H7 (cell line): Measurements from ENCODE around the gene FASTKD1. TPM values are rescaled to one million over a fixed set of nuclear protein-coding genes. Genes with fewer than 3 reads are reported as not detected.
A peak's percentile ranks its signal among the peaks of the same experiment; 100 is the strongest.
"Not testable (repeated sequence)": the region's sequence is repeated elsewhere in the genome, so short reads cannot be mapped to it uniquely, and the experiment has no call there.

Source experiments
- DNase-seq: peaks from one replicate; pipeline ENCODE4 v3.0.0; 2012
- H3K27me3 ChIP-seq: 2 replicates; pipeline ENCODE4 v1.6.0; 2011; ENCODE audit warnings: mild to moderate bottlenecking, low read length; ENCODE audit not compliant: control insufficient read depth, insufficient read depth
- H3K36me3 ChIP-seq: replicated peaks from 2 replicates; pipeline ENCODE4 v1.5.1; 2011; ENCODE audit warnings: low read length; ENCODE audit not compliant: control insufficient read depth, insufficient read depth
- H3K4me3 ChIP-seq: 2 replicates; pipeline ENCODE4 v1.5.1; 2011; ENCODE audit warnings: low read depth, mild to moderate bottlenecking, control low read depth, low read length, moderate library complexity; ENCODE audit not compliant: insufficient read depth
- total RNA-seq: library from RNA; depleted of rRNA; stranded (reverse); fragments of >200 nt; shearing (Covaris generic); gene quantifications from 2 replicates; pipeline ENCODE4 v1.2.3, GENCODE V29; 2014

Gene FASTKD1
- total RNA-seq, 1 experiment from 2014 or later: 42.1 TPM

DNA sequence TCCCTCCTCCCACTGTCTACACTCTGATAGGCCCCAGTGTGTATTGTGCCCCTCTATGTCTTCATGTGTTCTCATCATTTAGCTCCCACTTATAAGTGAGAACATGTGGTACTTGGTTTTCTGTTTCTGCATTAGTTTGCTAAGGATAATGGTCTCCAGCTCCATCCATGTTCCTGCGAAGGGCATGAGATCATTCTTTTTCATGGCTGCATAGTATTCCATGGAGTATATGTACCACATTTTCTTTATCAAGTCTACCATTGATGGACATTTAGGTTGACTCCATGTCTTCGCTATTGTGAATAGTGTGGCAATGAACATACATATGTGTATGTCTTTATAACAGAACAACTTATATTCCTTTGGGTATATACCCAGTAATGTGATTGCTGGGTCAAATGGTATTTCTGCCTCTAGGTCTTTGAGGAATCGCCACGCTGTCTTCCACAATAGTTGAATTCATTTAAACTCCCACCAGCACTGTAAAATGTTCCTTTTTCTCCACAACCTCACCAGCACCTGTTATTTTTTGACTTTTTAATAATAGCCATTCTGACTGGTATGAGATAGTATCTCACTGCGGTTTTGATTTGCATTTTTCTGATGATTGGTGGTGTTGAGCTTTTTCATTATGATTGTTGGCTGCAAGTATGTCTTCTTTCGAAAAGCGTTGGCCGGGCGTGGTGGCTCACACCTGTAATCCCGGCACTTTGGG, 9.0 kb upstream of the FASTKD1 start:
- not testable (repeated sequence) for H3K36me3 ChIP-seq, DNase-seq, H3K4me3 ChIP-seq, H3K27me3 ChIP-seq

DNA sequence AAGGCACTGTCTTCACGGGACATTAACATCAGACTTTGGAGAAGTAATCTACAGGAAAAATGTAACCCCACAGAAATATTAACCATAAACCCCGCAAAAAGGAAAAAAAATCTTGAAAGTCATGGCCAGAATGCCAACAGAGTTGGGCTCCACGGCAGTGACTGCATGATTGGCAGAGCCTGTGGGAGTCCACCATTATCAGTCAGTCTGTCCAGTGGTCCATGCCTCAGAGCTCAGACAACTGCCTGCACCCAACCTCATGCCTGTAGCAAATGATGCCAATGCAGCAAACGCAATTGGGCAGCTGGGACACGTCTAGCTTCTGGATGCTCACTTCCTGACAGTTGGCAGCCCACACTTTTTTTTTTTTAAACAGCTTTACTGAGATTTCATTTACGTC, 5.4 kb upstream of the FASTKD1 start:
- no peak overlapping the region for H3K4me3 ChIP-seq
- no peak for DNase-seq
- H3K36me3 ChIP-seq: no peaks in the 10 kb centered on the region
- H3K27me3 ChIP-seq: no peaks in the 10 kb centered on the region

DNA sequence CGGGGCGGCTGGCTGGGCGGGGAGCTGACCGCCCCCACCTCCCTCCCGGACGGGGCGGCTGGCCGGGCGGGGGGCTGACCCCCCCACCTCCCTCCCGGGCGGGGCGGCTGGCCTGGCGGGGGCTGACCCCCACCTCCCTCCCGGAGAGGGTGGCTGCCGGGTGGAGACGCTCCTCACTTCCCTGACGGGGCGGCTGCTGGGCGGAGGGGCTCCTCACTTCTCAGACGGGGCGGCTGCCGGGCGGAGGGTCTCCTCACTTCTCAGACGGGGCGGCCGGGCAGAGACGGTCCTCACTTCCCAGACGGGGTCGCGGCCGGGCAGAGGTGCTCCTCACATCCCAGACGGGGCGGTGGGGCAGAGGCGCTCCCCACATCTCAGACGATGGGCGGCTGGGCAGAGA, 1.6 kb upstream of the FASTKD1 start:
- H3K36me3 ChIP-seq, H3K27me3 ChIP-seq, H3K4me3 ChIP-seq, DNase-seq: not testable (repeated sequence)

DNA sequence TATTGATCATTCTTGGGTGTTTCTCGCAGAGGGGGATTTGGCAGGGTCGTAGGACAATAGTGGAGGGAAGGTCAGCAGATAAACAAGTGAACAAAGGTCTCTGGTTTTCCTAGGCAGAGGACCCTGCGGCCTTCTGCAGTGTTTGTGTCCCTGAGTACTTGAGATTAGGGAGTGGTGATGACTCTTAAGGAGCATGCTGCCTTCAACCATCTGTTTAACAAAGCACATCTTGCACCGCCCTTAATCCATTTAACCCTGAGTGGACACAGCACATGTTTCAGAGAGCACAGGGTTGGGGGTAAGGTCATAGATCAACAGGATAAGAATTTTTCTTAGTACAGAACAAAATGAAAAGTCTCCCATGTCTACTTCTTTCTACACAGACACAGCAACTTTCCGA, 874 bp upstream of the FASTKD1 start:
- not testable (repeated sequence) for H3K4me3 ChIP-seq, H3K27me3 ChIP-seq, DNase-seq, H3K36me3 ChIP-seq

DNA sequence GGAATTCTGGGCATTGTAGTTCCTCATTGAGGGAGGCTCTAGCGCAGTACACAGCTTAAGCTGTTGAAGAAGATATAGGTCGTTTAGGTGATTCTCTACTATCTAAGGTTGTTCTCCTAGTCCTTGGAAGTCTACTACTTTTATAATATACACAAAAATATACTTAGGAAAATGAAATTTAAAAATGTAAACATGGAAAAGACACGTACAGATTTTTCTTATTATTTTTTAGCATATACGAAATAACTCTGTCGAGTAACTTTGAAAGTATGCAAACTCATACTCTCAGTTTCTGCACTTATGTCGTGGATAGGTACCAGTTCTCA, 272 bp upstream of the FASTKD1 start:
- no peaks in the 10 kb centered on the region for H3K36me3 ChIP-seq
- H3K4me3 ChIP-seq: no peak overlapping the region
- H3K27me3 ChIP-seq: no peaks in the 10 kb centered on the region
- no peak for DNase-seq

DNA sequence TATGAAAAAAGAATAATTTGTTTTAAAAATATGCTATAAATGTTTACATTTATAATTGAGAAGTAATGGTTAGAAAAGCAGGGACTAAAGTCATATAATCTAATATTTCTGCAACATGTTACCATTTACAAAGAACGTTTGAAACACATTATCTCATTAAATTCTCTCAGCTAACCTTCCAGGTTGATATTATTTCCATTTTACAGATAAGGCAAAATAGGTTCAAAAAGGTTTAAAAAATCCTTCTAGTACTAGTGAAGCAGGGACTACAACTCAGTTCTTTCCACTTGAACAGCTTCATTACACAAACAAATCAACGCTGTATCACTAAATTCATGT, 875 bp downstream of the FASTKD1 start:
- Histone ChIP-seq H3K4me3 (peak overlapping the region; percentile 87), H3K27me3 (no peaks in the 10 kb centered on the region)
- no peak for DNase-seq

DNA sequence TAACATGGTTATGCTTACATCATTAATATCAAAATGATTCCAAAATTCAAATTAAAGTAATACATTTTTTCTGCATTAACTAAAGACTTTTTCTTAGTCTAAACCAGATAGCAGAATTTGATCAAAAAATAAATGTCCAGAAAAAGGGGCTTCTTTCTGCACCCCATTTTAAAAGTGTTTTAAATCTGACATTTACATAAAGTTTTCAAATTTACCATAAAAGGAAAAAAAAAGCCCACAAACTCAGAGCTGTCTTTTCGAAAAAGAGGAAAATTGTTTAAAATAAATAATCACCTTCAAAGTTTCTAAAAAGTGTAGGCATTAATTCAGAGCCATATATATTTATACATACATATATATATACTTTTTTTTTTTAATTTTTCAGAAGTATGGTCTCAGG, 1.5 kb downstream of the FASTKD1 start:
- no peaks in the 10 kb centered on the region for H3K36me3 ChIP-seq
- no peak for DNase-seq
- no peak overlapping the region for H3K4me3 ChIP-seq
- no peaks in the 10 kb centered on the region for H3K27me3 ChIP-seq

More for the DNA sequence above, 875 bp downstream of the FASTKD1 start:
- H3K36me3 ChIP-seq: no peaks in the 10 kb centered on the region

DNA sequence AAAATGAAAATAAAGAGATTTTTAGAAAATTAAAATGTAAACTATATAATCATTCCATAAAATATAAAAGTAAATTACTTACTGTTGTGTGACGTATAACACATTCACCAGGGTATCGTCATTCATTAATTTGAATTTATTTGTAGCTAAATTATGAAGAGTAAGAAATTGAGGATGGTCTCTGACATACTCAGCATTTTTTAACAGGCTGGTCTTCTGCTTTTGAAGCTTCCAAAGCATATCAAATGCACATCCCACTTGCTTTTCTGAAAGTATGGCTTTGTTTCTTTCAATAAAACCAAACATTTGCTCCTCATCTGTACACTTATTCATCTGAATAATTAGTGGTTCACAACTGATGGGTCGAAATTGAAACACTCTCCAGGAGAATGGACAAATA, 2.1 kb downstream of the FASTKD1 start:
- H3K27me3 ChIP-seq: no peaks in the 10 kb centered on the region
- no peaks in the 10 kb centered on the region for H3K36me3 ChIP-seq
- H3K4me3 ChIP-seq: no peak overlapping the region
- DNase-seq: no peak

DNA sequence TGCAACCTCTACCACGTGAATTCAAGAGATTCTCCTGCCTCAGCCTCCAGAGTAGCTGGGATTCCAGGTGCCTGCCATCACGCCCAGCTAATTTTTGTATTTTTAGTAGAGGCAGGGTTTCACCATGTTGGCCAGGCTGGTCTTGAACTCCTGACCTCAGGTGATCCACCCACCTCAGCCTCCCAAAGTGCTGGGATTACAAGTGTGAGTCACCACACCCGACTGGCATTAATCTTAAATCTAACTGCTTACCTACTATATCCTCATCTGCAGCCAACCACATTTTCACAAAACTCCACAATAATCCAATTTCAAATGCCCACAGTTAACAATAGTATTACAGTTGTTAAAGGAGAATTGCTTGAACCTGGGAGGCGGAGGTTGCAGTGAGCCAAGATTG, 2.9 kb downstream of the FASTKD1 start:
- not testable (repeated sequence) for H3K36me3 ChIP-seq, H3K4me3 ChIP-seq, DNase-seq, H3K27me3 ChIP-seq

DNA sequence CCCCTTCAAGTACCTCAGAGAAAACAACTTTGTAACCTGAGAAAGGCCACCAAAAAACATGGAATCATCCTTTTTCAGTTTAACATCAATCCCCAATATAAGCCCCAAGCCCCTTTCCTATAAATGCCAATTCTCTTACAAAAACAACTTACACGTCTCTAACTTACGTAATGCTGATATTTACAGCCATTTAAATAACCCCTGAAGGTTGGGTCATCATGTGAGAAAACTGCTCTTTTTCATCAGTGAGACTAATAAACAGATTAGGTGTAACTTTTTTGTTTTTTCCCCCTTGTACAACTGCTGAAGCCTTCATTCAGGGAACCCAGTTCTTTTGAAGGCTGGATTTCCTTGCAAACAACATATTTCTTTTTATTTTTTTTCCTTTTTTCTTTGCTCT, 3.7 kb downstream of the FASTKD1 start:
- no peak overlapping the region for H3K4me3 ChIP-seq
- no peak for DNase-seq
- H3K27me3 ChIP-seq: no peaks in the 10 kb centered on the region
- no peaks in the 10 kb centered on the region for H3K36me3 ChIP-seq

DNA sequence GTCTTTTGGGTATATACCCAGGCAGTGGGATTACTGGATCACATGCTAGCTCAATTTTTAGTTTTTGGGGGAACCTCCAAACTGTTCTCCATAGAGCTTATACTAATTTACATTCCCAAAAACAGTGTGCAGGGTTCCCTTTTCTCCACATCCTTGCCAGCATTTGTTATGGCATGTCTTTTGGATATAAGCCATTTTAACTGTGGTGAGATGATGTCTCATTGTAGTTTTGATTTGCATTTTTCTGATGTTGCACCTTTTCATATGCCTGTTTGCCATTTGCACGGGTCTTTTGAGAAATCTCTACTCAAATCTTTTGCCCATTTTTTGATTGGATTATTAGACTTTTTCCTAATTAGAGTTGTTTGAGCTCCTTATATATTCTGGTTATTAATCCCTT, 8.0 kb downstream of the FASTKD1 start:
- H3K4me3 ChIP-seq: no peak overlapping the region
- no peaks in the 10 kb centered on the region for H3K36me3 ChIP-seq
- no peak for DNase-seq
- no peaks in the 10 kb centered on the region for H3K27me3 ChIP-seq

DNA sequence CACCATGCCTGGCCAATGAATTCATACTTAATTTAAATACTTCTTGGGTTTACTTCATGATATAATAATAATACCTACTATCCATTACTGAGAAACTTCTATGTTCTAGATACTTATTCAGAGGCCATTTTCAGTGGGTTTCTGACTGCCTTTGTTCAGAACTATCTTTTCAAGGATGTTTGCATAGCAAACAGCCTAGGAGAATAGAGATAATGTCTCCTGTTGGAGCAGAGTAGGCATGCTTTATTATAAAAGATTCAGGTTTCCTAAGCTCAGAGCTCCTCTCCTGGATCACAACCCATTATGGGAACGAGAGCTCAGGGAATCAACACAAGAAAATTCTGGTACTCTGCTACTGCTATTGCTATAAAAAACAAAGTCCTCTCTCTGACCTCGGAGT, 11.1 kb downstream of the FASTKD1 start:
- Histone ChIP-seq H3K36me3 (no peaks in the 10 kb centered on the region), H3K4me3 (no peak overlapping the region)
- DNase-seq: no peak

DNA sequence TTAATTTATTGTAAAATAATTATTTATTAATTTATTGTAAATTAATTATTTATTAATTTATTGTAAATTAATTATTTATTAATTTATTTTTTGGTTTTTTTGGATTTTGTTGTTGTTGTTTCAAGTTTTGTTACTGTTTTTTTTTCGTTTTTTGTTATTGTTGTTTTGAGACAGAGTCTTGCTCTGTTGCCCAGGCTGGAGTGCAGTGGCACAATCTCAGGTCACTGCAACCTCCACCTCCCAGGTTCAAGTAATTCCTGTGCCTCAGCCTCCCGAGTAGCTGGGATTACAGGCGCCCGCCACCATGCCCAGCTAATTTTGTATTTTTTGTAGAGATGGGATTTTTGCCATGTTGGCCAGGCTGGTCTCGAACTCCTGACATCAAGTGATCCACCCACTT, 11.6 kb downstream of the FASTKD1 start:
- not testable (repeated sequence) for DNase-seq, H3K36me3 ChIP-seq, H3K27me3 ChIP-seq, H3K4me3 ChIP-seq

More for the DNA sequence above, 11.1 kb downstream of the FASTKD1 start:
- H3K27me3 ChIP-seq: no peaks in the 10 kb centered on the region

DNA sequence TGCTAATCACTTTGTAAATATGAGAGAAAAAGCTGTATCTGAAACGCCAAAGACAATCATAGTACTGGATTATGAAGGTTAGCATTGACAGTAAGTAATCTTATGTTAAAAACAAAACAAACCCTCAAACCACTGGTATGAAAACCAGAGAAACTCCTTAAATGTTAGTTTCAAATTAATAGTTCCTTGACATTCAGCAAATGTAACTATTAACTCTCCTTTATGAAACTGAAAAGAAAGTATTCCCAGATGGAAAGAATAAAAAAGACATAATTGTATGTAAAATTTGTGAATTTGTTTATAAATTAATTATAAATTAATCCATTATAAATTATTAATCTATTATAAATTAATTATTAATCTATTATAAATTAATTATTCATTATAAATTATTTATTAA, 12.3 kb downstream of the FASTKD1 start:
- H3K36me3 ChIP-seq: no peaks in the 10 kb centered on the region
- DNase-seq: no peak
- no peak overlapping the region for H3K4me3 ChIP-seq
- no peaks in the 10 kb centered on the region for H3K27me3 ChIP-seq

DNA sequence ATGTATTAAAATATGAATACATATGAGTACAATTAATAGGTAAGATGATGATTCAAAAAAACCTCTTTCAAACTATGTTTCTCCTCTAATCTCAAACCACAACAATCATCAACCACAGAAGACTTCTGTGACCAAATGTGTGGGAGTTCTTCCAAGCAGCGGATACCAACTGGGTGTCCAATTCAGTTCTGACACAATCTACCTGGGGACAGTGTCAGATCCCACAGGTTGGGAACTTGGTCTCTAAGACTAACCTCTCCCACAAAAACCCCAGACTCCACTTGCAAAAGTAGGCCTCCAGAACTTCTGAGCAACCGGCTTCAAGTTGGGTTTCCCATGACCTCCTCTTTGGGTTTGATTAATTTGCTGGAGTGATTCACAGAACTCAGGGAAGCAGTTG, 26.9 kb downstream of the FASTKD1 start:
- no peak overlapping the region for H3K4me3 ChIP-seq
- no peaks in the 10 kb centered on the region for H3K27me3 ChIP-seq
- no peak for DNase-seq
- peaks cover 1% of the 10 kb centered on the region for H3K36me3 ChIP-seq

DNA sequence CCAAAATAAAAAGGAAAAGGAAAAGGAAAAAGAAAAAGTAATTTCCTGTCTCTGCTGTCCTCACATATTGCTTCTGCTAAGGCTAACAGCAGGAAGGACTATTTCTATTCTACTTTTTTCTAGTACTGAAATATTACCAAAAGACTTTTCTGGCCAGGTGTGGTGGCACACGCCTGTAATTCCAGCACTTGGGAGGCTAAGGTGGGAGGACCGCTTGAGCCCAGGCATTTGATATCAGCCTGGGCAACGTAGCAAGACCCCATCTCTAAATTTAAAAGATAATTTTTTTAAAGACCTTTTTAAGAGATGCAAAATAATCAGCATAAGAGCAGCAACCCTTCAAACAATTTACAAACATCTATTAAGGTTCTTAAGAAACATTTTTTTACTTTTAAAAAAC, 31.2 kb downstream of the FASTKD1 start:
- Histone ChIP-seq H3K4me3 (no peak overlapping the region), H3K27me3 (no peaks in the 10 kb centered on the region), H3K36me3 (peaks cover 3% of the 10 kb centered on the region)
- DNase-seq: no peak
